Endodermal cell (in vitro differentiated cells): ENCODE measurements around the gene S100A3. TPM values are rescaled to one million over a fixed set of nuclear protein-coding genes. Genes with fewer than 3 reads are reported as not detected.
A peak's percentile ranks its signal among the peaks of the same experiment; 100 is the strongest.
"Not testable (repeated sequence)": the region's sequence is repeated elsewhere in the genome, so short reads cannot be mapped to it uniquely, and the experiment has no call there.

Source experiments
- DNase-seq: peaks from one replicate; pipeline ENCODE4 v3.0.0-alpha.2; 2017
- H3K27ac ChIP-seq: 2 replicates; pipeline ENCODE4 v1.5.1; 2013; ENCODE audit warnings: mild to moderate bottlenecking, low read depth, low read length, moderate library complexity
- H3K27me3 ChIP-seq: 2 replicates; pipeline ENCODE4 v1.6.1; 2013; ENCODE audit warnings: mild to moderate bottlenecking, low read length, moderate library complexity; ENCODE audit not compliant: insufficient read depth, control insufficient read depth, poor library complexity, severe bottlenecking
- H3K36me3 ChIP-seq: 2 replicates; pipeline ENCODE4 v1.7.0; 2013; ENCODE audit warnings: mild to moderate bottlenecking, low read length, moderate library complexity; ENCODE audit not compliant: control insufficient read depth, insufficient read depth
- H3K4me1 ChIP-seq: one replicate; pipeline ENCODE4 v1.7.0; 2013; ENCODE audit warnings: low read length; ENCODE audit not compliant: control insufficient read depth, insufficient read depth
- H3K4me3 ChIP-seq: 2 replicates; pipeline ENCODE4 v1.5.1; 2013; ENCODE audit warnings: mild to moderate bottlenecking, low read length, moderate library complexity
- H3K9ac ChIP-seq: 2 replicates; pipeline ENCODE4 v1.6.1; 2013; ENCODE audit warnings: mild to moderate bottlenecking, low read length, moderate library complexity; ENCODE audit not compliant: poor library complexity, severe bottlenecking; ENCODE audit errors: extremely low read depth
- H3K9me3 ChIP-seq: 2 replicates; pipeline ENCODE4 v1.6.1; 2013; ENCODE audit warnings: mild to moderate bottlenecking, low read length, moderate library complexity; ENCODE audit not compliant: control insufficient read depth
- H3K27ac Mint-ChIP-seq: 2 replicates; pipeline ENCODE4 v1.8.0; 2020; ENCODE audit warnings: mixed read lengths
- H3K27me3 Mint-ChIP-seq: 2 replicates; pipeline ENCODE4 v1.8.0; 2021; ENCODE audit warnings: mild to moderate bottlenecking, mixed read lengths; ENCODE audit not compliant: insufficient read depth
- H3K36me3 Mint-ChIP-seq: 2 replicates; pipeline ENCODE4 v1.8.0; 2020; ENCODE audit warnings: low read depth, mixed read lengths
- H3K4me1 Mint-ChIP-seq: 2 replicates; pipeline ENCODE4 v1.8.0; 2020; ENCODE audit warnings: mixed read lengths
- H3K4me3 Mint-ChIP-seq: 2 replicates; pipeline ENCODE4 v1.8.0; 2020; ENCODE audit warnings: mild to moderate bottlenecking, moderate library complexity, mixed read lengths
- H3K9me3 Mint-ChIP-seq: 2 replicates; pipeline ENCODE4 v1.8.0; 2020; ENCODE audit warnings: mild to moderate bottlenecking, mixed read lengths
- CTCF ChIP-seq: fragments of 200-600 bp; sonication (generic); conservative IDR thresholded peaks from 2 replicates; pipeline ENCODE4 v1.5.0; 2021; ENCODE audit warnings: antibody characterized with exemption, mild to moderate bottlenecking
- WGBS, 2 experiments: methylation state at CpG; one replicate each; pipeline versions ENCODE4 v1.1.5 to v1.1.7; 2013; ENCODE audit warnings: missing lambda C conversion rate in 2 of 2, mixed read lengths in 1 of 2; ENCODE audit not compliant: insufficient coverage in 1 of 2, insufficient read length in 1 of 2; 5-methylcytosine and 5-hydroxymethylcytosine counted together
- total RNA-seq, 2 donors: library from RNA; stranded (reverse); fragmentation: NEBNext Ultra II Directional in 1 of 2; extraction: Animal tissue kit (Norgen Biotek cat#: 25700) in 1 of 2; gene quantifications; 2 replicates in 1 of 2; 3 replicates in 1 of 2; pipeline ENCODE4 v1.2.1, GENCODE V29; 2021

Gene S100A3
- total RNA-seq, 2 donors from 2014 or later: not detected

- Histone ChIP-seq H3K27ac (no peak overlapping the region), H3K4me1 (peaks cover 10% of the 10 kb centered on the region), H3K4me3 (peak overlapping the region; percentile 30), H3K36me3 (no peaks in the 10 kb centered on the region), H3K27me3 (peaks cover 12% of the 10 kb centered on the region), H3K9me3 (no peaks in the 10 kb centered on the region), H3K9ac (no peak overlapping the region)
- 70 to 77% methylated on average over 4 of the region's 4 CpGs for WGBS, 2 experiments
- peaks cover 8% of the 10 kb centered on the region for H3K9me3 Mint-ChIP-seq
- DNase-seq: no peak
- H3K36me3 Mint-ChIP-seq: no peaks in the 10 kb centered on the region
- no peak for TF ChIP-seq CTCF
- peak overlapping the region; percentile 9 for H3K27ac Mint-ChIP-seq
- no peak overlapping the region for H3K4me3 Mint-ChIP-seq
- H3K4me1 Mint-ChIP-seq: peaks cover 25% of the 10 kb centered on the region
- peaks cover 42% of the 10 kb centered on the region for H3K27me3 Mint-ChIP-seq
These were observed 28.1 kb downstream of the S100A3 start for GRCh38 chr1:153520818-153521476.

GRCh38 chr1:153520137-153520691 is 28.8 kb downstream of the S100A3 start:
- not testable (repeated sequence) for H3K4me3 Mint-ChIP-seq, H3K27ac Mint-ChIP-seq, H3K27ac ChIP-seq, H3K9ac ChIP-seq, H3K9me3 Mint-ChIP-seq, H3K36me3 ChIP-seq, H3K9me3 ChIP-seq, H3K4me1 ChIP-seq, H3K36me3 Mint-ChIP-seq
- peak; percentile 72 for DNase-seq
- peaks cover 26% of the 10 kb centered on the region for H3K4me1 Mint-ChIP-seq
- H3K27me3 Mint-ChIP-seq: peaks cover 45% of the 10 kb centered on the region
- WGBS, 2 experiments: 77 to 79% methylated on average over 3 to 5 of the region's 5 CpGs
- Histone ChIP-seq H3K27me3 (peaks cover 20% of the 10 kb centered on the region), H3K4me3 (peak overlapping the region; percentile 30)

GRCh38 chr1:153519242-153519641 is 29.8 kb downstream of the S100A3 start:
- Histone ChIP-seq H3K9ac (no peak overlapping the region), H3K27me3 (peaks cover 22% of the 10 kb centered on the region), H3K27ac (no peak overlapping the region), H3K4me3 (no peak overlapping the region), H3K36me3 (no peaks in the 10 kb centered on the region), H3K9me3 (no peaks in the 10 kb centered on the region), H3K4me1 (peaks cover 9% of the 10 kb centered on the region)
- H3K27me3 Mint-ChIP-seq: peaks cover 54% of the 10 kb centered on the region
- TF ChIP-seq CTCF: no peak
- H3K9me3 Mint-ChIP-seq: peaks cover 8% of the 10 kb centered on the region
- H3K4me3 Mint-ChIP-seq: no peak overlapping the region
- no peak overlapping the region for H3K27ac Mint-ChIP-seq
- peaks cover 26% of the 10 kb centered on the region for H3K4me1 Mint-ChIP-seq
- no peaks in the 10 kb centered on the region for H3K36me3 Mint-ChIP-seq
- no peak for DNase-seq
- WGBS, 2 experiments: 89 to 92% methylated on average over 3 of the region's 3 CpGs
